22Rv1 (cell line): ENCODE data around the gene PPP1R15B.

ENCODE experiments used
- CTCF ChIP-seq: fragments of 450-650 bp; IDR thresholded peaks from 2 replicates; pipeline ENCODE4 v1.5.1; 2017; ENCODE audit warnings: mild to moderate bottlenecking
- ZFX ChIP-seq: fragments of 450-650 bp; IDR thresholded peaks from 2 replicates; pipeline ENCODE4 v1.6.1; 2017; ENCODE audit warnings: antibody characterized with exemption, borderline replicate concordance

- TF ChIP-seq CTCF (no peak), ZFX (no peak)
These were observed 5.6 kb downstream of the PPP1R15B start for GRCh38 chr1:204405988-204406387.
